Erythroblast (primary cell): ENCODE results near the gene DMRT3.

Source experiments
- DNase-seq, 2 experiments: peaks; one replicate each; lab custom pipeline; 2025; lab: John Stamatoyannopoulos, UW
- GATA1 ChIP-seq: IDR thresholded peaks from 2 replicates; pipeline ENCODE4 v1.6.1; 2011; ENCODE audit warnings: low read depth, mild to moderate bottlenecking, control low read depth, low read length, moderate library complexity
- POLR2A ChIP-seq: IDR thresholded peaks from 2 replicates; pipeline ENCODE4 v1.6.1; 2011; ENCODE audit warnings: mild to moderate bottlenecking, low read length

The DMRT3 gene

GRCh38 chr9:1039589-1039988 lies 63.1 kb downstream of the DMRT3 start:
- DNase-seq = no peak
- TF ChIP-seq POLR2A (no peak), GATA1 (no peak)
